Smooth muscle cell (in vitro differentiated cells): ENCODE results near the gene CAPS. TPM values are rescaled to one million over a fixed set of nuclear protein-coding genes. Genes with fewer than 3 reads are reported as not detected.

Source experiments
- DNase-seq: peaks from one replicate; lab custom pipeline; 2025; ENCODE audit not compliant: unreplicated experiment; lab: John Stamatoyannopoulos, UW
- H2AFZ ChIP-seq: fragments of 200-600 bp; sonication (generic); 2 replicates; pipeline ENCODE4 v1.6.0; 2016; ENCODE audit warnings: antibody characterized with exemption, low read depth, mild to moderate bottlenecking
- H3F3A ChIP-seq: fragments of 200-600 bp; sonication (generic); 2 replicates; pipeline ENCODE4 v1.6.0; 2017; ENCODE audit warnings: antibody characterized with exemption, low read depth
- H3K27ac ChIP-seq: fragments of 200-600 bp; sonication (generic); 2 replicates; pipeline ENCODE4 v1.5.1; 2016; ENCODE audit warnings: low read depth, mild to moderate bottlenecking
- H3K27me3 ChIP-seq: fragments of 200-600 bp; sonication (generic); 2 replicates; pipeline ENCODE4 v1.6.1; 2016; ENCODE audit warnings: low read depth, mild to moderate bottlenecking
- H3K36me3 ChIP-seq: fragments of 200-600 bp; sonication (generic); 2 replicates; pipeline ENCODE4 v1.5.1; 2016; ENCODE audit warnings: low read depth
- H3K4me1 ChIP-seq: fragments of 200-600 bp; sonication (generic); 2 replicates; pipeline ENCODE4 v1.5.1; 2016; ENCODE audit warnings: low read depth
- H3K4me2 ChIP-seq: fragments of 200-600 bp; sonication (generic); 2 replicates; pipeline ENCODE4 v1.6.0; 2016; ENCODE audit warnings: mild to moderate bottlenecking
- H3K4me3 ChIP-seq: fragments of 200-600 bp; sonication (generic); 2 replicates; pipeline ENCODE4 v1.5.1; 2016; ENCODE audit warnings: mild to moderate bottlenecking
- H3K79me2 ChIP-seq: fragments of 200-600 bp; sonication (generic); 2 replicates; pipeline ENCODE4 v1.6.0; 2016; ENCODE audit warnings: low read depth, mild to moderate bottlenecking
- H3K9ac ChIP-seq: fragments of 200-600 bp; sonication (generic); 2 replicates; pipeline ENCODE4 v1.6.0; 2016; ENCODE audit warnings: low read depth
- H3K9me3 ChIP-seq: fragments of 200-600 bp; sonication (generic); replicated peaks from 2 replicates; pipeline ENCODE4 v1.5.1; 2016; ENCODE audit warnings: low read depth
- H4K20me1 ChIP-seq: fragments of 200-600 bp; sonication (generic); 2 replicates; pipeline ENCODE4 v1.6.0; 2016; ENCODE audit warnings: low read depth
- WGBS: methylation state at CpG from one replicate; pipeline ENCODE4 v1.1.7; 2016; ENCODE audit warnings: low lambda C conversion rate; 5-methylcytosine and 5-hydroxymethylcytosine counted together
- polyA plus RNA-seq: library from polyadenylated mRNA; unstranded; fragments of >200 nt; fragmentation: Nextera tagmentation; extraction: Ambion mirVana; gene quantifications from 2 replicates; pipeline ENCODE4 v1.2.1, GENCODE V29; 2016
- total RNA-seq: library from RNA; depleted of rRNA; stranded (reverse); fragments of >200 nt; gene quantifications from 2 replicates; pipeline ENCODE4 v1.2.3, GENCODE V29; 2014
- TF ChIP-seq, protein P1 (sequence below): fragments of 200-600 bp; sonication (generic); IDR thresholded peaks from 2 replicates; pipeline ENCODE4 v1.5.1; 2017; ENCODE audit warnings: borderline replicate concordance, mild to moderate bottlenecking, antibody characterized with exemption; ENCODE audit not compliant: insufficient read depth, poor library complexity, severe bottlenecking

CAPS gene
- total and polyA plus RNA-seq, 2 experiments from 2014 or later: 5.1 to 17.3 TPM

DNA sequence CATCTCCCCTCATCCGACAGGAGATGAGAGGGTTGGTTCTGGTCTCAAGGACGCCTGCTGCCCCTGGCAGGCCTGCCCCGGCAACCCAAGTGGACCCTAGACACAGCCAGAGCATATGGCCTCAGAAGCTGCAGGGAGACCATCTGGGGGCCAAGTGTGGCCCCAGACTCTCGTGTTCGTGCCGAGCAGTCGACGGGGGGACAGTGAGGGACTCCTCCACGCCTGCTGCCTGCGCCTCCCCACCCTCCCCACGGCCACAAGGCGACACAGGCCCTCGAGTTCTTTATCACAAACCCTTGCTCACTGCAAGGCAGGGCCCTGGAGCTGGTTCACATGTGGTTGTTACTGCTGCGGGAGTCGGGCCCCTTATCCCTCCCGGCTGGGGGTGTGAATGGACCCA, 9.3 kb downstream of the CAPS start:
- H2AFZ ChIP-seq: no peak overlapping the region
- H3K79me2 ChIP-seq: no peaks in the 10 kb centered on the region
- no peaks in the 10 kb centered on the region for H4K20me1 ChIP-seq
- H3K9ac ChIP-seq: no peak overlapping the region
- WGBS: 97% methylated on average over 16 of the region's 16 CpGs
- H3K27ac ChIP-seq: no peak overlapping the region
- no peaks in the 10 kb centered on the region for H3K36me3 ChIP-seq
- H3K4me3 ChIP-seq: no peak overlapping the region
- H3K27me3 ChIP-seq: no peaks in the 10 kb centered on the region
- no peaks in the 10 kb centered on the region for H3K9me3 ChIP-seq
- H3K4me2 ChIP-seq: no peak overlapping the region
- TF ChIP-seq, protein P1, sequence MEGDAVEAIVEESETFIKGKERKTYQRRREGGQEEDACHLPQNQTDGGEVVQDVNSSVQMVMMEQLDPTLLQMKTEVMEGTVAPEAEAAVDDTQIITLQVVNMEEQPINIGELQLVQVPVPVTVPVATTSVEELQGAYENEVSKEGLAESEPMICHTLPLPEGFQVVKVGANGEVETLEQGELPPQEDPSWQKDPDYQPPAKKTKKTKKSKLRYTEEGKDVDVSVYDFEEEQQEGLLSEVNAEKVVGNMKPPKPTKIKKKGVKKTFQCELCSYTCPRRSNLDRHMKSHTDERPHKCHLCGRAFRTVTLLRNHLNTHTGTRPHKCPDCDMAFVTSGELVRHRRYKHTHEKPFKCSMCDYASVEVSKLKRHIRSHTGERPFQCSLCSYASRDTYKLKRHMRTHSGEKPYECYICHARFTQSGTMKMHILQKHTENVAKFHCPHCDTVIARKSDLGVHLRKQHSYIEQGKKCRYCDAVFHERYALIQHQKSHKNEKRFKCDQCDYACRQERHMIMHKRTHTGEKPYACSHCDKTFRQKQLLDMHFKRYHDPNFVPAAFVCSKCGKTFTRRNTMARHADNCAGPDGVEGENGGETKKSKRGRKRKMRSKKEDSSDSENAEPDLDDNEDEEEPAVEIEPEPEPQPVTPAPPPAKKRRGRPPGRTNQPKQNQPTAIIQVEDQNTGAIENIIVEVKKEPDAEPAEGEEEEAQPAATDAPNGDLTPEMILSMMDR: no peak
- no peaks in the 10 kb centered on the region for H3F3A ChIP-seq
- no peak for DNase-seq
- no peaks in the 10 kb centered on the region for H3K4me1 ChIP-seq

DNA sequence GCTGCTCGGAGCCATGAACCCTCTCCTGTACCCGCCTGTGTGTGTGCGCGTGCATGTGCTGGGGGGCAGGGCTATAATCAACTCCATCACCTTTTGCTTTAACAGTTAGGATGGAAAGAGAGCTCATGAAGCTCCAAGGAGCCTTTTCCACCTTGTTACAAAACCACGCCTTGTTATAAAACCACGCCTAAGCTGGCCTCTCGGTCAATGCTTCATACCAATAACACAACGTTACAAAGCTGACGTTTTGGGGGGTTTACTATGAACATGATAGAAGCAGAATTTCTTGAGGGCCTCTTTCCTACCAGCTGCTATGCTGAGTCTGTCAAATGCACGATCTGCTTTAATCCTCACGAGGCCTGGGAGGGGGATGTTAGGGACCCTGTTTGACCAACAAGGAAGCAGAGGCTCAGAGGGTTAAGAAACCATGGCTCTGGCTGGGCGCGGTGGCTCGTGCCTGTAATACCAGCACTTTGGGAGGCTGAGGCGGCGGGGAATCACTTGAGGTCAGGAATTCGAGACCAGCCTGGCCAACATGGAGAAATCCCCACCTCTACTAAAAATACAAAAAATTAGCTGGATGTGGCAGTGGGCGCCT, 11.9 kb downstream of the CAPS start:
- no peak overlapping the region for H3K9ac ChIP-seq
- no peak overlapping the region for H3K4me2 ChIP-seq
- H3K79me2 ChIP-seq: no peaks in the 10 kb centered on the region
- DNase-seq: no peak
- 96% methylated on average over 18 of the region's 18 CpGs for WGBS
- H3K4me1 ChIP-seq: no peaks in the 10 kb centered on the region
- H3K4me3 ChIP-seq: no peak overlapping the region
- H3K27ac ChIP-seq: no peak overlapping the region
- no peak overlapping the region for H2AFZ ChIP-seq
- H4K20me1 ChIP-seq: no peaks in the 10 kb centered on the region
- no peaks in the 10 kb centered on the region for H3K9me3 ChIP-seq
- TF ChIP-seq, protein P1: no peak
- no peaks in the 10 kb centered on the region for H3F3A ChIP-seq
- no peaks in the 10 kb centered on the region for H3K27me3 ChIP-seq
- H3K36me3 ChIP-seq: no peaks in the 10 kb centered on the region

DNA sequence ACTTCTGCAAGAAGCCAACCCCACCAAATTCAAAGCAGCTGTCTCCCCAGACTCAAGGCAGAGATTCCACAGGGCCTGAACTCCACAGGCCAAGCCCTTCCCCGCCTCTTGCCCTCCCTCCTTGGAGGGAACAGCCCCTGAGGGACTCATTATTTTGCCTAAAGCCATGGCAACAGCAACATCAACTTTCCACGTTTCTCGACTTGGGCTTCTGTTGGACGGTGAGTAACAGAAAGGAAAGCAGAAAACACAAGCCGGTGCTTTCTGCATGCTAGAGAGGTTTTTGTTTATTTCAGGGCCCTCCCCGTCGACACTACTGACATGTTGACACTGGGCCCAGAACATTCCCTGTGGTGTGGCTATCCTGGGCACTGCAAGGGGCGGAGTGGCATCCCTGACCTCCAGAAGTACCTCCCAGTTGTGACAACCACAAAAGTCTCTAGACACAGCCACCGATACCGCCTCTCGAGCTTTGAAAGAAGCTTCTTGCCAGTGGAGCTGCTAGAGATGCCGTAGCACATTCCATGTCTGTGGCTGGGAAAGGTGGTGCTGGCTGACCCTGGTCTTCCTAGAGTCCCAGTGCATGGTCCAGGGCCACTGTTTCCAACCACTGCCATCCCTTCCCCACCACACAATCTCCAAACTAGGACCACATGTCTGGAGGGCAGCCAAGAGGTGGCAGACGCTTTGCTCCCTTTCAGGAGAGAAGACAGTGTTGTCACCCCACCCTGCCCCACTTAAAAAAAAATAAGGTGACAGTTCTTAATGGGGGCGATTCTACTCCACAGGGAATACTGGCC, 12.8 kb downstream of the CAPS start:
- Histone ChIP-seq H3K27ac (no peak overlapping the region), H2AFZ (no peak overlapping the region), H3K4me2 (no peak overlapping the region), H3F3A (no peaks in the 10 kb centered on the region), H4K20me1 (no peaks in the 10 kb centered on the region), H3K4me3 (no peak overlapping the region), H3K27me3 (no peaks in the 10 kb centered on the region), H3K9ac (no peak overlapping the region), H3K9me3 (no peaks in the 10 kb centered on the region), H3K4me1 (no peaks in the 10 kb centered on the region), H3K36me3 (no peaks in the 10 kb centered on the region), H3K79me2 (no peaks in the 10 kb centered on the region)
- TF ChIP-seq, protein P1: no peak
- DNase-seq: no peak
- WGBS: 86% methylated on average over 14 of the region's 14 CpGs
